ENCODE results near the gene FBXW12. TPM values are rescaled to one million over a fixed set of nuclear protein-coding genes. Genes with fewer than 3 reads are reported as not detected.

The FBXW12 gene
- total RNA-seq, 4 donors from 2014 or later, result not detected

DNA sequence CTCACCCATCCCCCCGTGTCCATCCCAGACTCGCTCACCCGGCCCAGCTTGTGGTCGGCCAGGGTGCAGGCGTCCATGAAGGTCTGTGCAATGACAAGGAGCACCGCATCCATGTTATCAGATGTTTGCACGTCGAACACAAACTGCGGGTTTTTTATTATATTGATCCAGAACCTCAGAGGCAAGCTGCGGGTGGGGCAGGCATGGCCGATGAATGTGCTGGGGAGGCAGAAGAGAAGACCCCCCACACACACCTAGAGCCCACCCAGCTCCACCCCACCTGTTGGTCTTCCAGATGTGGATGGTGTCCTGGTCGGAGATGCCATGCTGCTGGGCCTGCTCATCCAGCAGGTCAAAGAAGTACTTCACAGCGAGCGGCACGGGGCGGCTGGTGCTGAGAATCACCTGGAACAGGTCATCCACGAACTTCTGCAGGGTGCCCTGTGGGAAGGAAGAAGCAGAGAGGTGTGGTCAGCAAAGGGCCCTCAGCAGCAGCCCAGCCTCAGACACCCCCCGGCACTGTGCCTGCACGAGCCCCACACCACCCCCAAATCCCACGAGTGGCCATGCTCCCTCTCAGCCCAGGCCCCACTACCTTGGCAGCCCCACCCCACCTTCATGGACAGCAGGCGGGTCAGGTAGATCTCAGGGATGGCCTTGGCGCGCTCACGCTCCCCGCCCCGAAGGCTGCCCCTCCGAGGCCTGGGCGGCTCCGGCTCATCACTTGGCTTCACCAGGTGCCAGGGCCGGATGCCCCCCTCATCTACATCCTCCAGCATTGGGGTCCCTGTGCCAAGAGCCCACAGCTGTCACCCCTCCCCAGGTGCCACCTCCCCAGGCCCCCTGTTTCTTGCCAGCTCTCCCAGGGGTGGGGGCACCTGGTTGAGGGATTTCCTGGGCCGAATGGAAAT is 37.5 kb downstream of the FBXW12 start:
- H3K4me3 ChIP-seq, result no peak overlapping the region
- 89 to 90% methylated on average over 4 to 26 of the region's 31 CpGs for WGBS, 2 donors (ENCODE audit: low coverage in 1 of 2)
- in situ Hi-C loops (cut with MboI; ENCODE audit: low pct_ligation_motif_present in 1 of 4, low pct_unique_long_range_greater_than_20kb in 1 of 4, low sequenced_read_pairs in 3 of 4) (loop anchor here in 1 of 4 donors (10.0 kb wide), 1 partner anchor 135 kb away; no protein-coding TSS in a partner anchor), intact Hi-C loops (cut with DNase I; ENCODE audit: low total_unique reads) (no loop called here)
- H3K4me1 ChIP-seq, result peaks cover 0 to 2% (median 0%) of the 10 kb centered on the region in 4 donors
- TF ChIP-seq POLR2AphosphoS5 (IDR thresholded peaks at IDR 0.05), result no peak
- TF ChIP-seq EP300 (IDR thresholded peaks at IDR 0.05; ENCODE audit: low read depth), result no peak
- TF ChIP-seq, protein P1, sequence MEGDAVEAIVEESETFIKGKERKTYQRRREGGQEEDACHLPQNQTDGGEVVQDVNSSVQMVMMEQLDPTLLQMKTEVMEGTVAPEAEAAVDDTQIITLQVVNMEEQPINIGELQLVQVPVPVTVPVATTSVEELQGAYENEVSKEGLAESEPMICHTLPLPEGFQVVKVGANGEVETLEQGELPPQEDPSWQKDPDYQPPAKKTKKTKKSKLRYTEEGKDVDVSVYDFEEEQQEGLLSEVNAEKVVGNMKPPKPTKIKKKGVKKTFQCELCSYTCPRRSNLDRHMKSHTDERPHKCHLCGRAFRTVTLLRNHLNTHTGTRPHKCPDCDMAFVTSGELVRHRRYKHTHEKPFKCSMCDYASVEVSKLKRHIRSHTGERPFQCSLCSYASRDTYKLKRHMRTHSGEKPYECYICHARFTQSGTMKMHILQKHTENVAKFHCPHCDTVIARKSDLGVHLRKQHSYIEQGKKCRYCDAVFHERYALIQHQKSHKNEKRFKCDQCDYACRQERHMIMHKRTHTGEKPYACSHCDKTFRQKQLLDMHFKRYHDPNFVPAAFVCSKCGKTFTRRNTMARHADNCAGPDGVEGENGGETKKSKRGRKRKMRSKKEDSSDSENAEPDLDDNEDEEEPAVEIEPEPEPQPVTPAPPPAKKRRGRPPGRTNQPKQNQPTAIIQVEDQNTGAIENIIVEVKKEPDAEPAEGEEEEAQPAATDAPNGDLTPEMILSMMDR (IDR thresholded peaks at IDR 0.05), result no peak
- TF ChIP-seq POLR2A (IDR thresholded peaks at IDR 0.05), result no peak
- H3K27ac ChIP-seq, result no peak overlapping the region
- H3K9me3 ChIP-seq, result no peaks in the 10 kb centered on the region
- H3K36me3 ChIP-seq, result peaks cover 0 to 34% (median 4%) of the 10 kb centered on the region in 4 donors
- no peaks in the 10 kb centered on the region for H3K27me3 ChIP-seq
- DNase-seq, result no peak

DNA sequence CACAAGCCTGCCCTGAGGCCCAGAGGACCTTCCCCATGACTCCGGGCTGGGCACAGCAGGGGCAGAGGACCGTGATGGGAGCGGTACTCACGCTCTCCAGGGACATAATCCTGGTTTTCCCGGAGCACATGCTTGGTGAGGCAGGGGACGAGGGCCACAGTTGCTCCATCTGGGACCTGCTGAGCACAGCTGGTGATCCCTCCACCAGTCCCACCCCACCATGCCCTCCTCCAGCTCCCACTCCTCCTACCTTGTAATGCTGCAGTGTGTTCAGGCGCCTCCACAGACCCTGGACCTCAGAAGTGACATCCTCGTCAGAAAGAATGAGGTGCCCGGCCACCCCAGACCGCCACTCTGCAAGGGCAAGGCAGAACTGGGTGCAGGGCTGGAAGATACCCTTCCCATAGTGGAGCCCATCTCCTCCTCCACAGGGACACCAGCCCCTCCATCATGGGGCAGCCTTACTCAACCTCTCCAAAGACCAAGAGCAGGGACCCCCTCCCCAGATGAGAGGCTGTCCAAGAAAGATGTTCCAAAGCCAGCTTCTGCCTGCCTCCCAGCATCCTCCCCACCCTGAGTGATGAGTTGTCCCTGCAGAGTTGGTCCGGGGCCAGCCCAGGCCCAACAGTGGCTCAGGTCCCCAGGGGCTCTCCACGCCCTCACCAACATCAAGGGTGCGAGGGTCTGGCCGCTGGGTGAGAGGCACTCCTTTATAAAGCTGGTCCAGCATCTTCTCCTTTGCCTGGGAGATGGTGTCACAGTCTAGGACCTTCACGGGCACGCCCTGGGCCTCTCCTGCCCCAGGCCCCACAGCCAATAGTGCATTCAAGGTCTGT is 38.4 kb downstream of the FBXW12 start:
- DNase-seq, result no peak
- in situ Hi-C loops (cut with MboI; ENCODE audit: low pct_ligation_motif_present in 1 of 4, low pct_unique_long_range_greater_than_20kb in 1 of 4, low sequenced_read_pairs in 3 of 4), result no loop called here

DNA sequence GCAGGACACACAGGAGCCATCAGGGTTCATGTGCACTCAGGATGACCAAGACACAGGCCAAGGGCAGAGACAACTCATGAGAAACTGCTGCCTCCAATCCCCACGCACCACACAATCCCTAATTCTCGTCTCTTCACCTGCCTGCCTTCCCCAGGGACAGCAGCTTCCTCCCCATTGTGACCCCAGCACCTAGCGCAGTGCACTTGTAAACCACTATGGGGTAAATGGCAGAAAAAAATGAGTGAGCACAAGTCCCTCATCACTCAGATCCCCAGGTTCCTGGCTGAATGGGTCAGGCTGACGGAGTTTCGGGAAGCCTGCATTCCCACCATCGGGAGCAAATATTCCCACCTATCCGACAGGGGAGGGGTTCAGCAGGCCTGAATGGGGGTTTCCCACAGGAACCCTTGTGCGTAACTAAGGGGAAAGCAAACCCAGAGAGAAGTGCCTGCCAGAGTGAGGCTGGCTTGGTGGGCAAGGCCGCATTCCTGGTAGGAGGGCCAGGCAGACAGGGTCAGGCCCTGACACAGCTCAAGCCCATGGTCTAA is 39.1 kb downstream of the FBXW12 start:
- Histone ChIP-seq H3K4me3 (no peak overlapping the region), H3K27me3 (no peaks in the 10 kb centered on the region), H3K9me3 (no peaks in the 10 kb centered on the region), H3K4me1 (peaks cover 0 to 4% (median 0%) of the 10 kb centered on the region in 4 donors), H3K36me3 (peaks cover 0 to 41% (median 4%) of the 10 kb centered on the region in 4 donors), H3K27ac (no peak overlapping the region)
- 80 to 86% methylated on average over 1 to 9 of the region's 9 CpGs for WGBS, 2 donors (ENCODE audit: low coverage in 1 of 2)
- intact Hi-C loops (cut with DNase I; ENCODE audit: low total_unique reads), result no loop called here
- TF ChIP-seq, protein P1 (IDR thresholded peaks at IDR 0.05), result no peak
- TF ChIP-seq POLR2AphosphoS5 (IDR thresholded peaks at IDR 0.05), result no peak
- no peak for TF ChIP-seq EP300 (IDR thresholded peaks at IDR 0.05; ENCODE audit: low read depth)
- TF ChIP-seq POLR2A (IDR thresholded peaks at IDR 0.05), result no peak
- no peak for DNase-seq
- in situ Hi-C loops (cut with MboI; ENCODE audit: low pct_ligation_motif_present in 1 of 4, low pct_unique_long_range_greater_than_20kb in 1 of 4, low sequenced_read_pairs in 3 of 4), result no loop called here

More for the DNA sequence above, 38.4 kb downstream of the FBXW12 start:
- no peak overlapping the region for H3K27ac ChIP-seq
- no peaks in the 10 kb centered on the region for H3K27me3 ChIP-seq
- intact Hi-C loops (cut with DNase I; ENCODE audit: low total_unique reads), result no loop called here
- 91% methylated on average over 16 of the region's 16 CpGs; no CpG with 5 or more reads in 1 of the 2 donors for WGBS, 2 donors (ENCODE audit: low coverage in 1 of 2)
- TF ChIP-seq POLR2AphosphoS5 (IDR thresholded peaks at IDR 0.05) (no peak), POLR2A (IDR thresholded peaks at IDR 0.05) (no peak), EP300 (IDR thresholded peaks at IDR 0.05; ENCODE audit: low read depth) (no peak)
- TF ChIP-seq, protein P1 (IDR thresholded peaks at IDR 0.05), result no peak
- H3K4me1 ChIP-seq, result peaks cover 0 to 4% (median 0%) of the 10 kb centered on the region in 4 donors
- no peak overlapping the region for H3K4me3 ChIP-seq
- no peaks in the 10 kb centered on the region for H3K9me3 ChIP-seq
- peaks cover 0 to 41% (median 4%) of the 10 kb centered on the region in 4 donors for H3K36me3 ChIP-seq

All from transverse colon (tissue), 4 donors.